Thyroid gland (tissue), 4 donors: ENCODE data around the gene WDFY2.

Experiments
- POLR2A ChIP-seq, 2 donors: fragments of 450-650 bp; IDR thresholded peaks; one replicate each; pipeline ENCODE4 v1.6.1; 2017; ENCODE audit warnings: antibody characterized with exemption in 2 of 2, mild to moderate bottlenecking in 2 of 2, moderate library complexity in 1 of 2
- TF ChIP-seq, protein P1 (sequence below), 6 experiments: fragments of 200-600 bp in 3 of 6; fragments of 450-650 bp in 3 of 6; sonication (generic) in 3 of 6; IDR thresholded peaks; one replicate each; pipeline ENCODE4 v1.5.1; 2016 to 2019; ENCODE audit warnings: antibody characterized with exemption in 6 of 6, mild to moderate bottlenecking in 2 of 6, inconsistent platforms in 1 of 6, moderate library complexity in 1 of 6

- TF ChIP-seq, protein P1, sequence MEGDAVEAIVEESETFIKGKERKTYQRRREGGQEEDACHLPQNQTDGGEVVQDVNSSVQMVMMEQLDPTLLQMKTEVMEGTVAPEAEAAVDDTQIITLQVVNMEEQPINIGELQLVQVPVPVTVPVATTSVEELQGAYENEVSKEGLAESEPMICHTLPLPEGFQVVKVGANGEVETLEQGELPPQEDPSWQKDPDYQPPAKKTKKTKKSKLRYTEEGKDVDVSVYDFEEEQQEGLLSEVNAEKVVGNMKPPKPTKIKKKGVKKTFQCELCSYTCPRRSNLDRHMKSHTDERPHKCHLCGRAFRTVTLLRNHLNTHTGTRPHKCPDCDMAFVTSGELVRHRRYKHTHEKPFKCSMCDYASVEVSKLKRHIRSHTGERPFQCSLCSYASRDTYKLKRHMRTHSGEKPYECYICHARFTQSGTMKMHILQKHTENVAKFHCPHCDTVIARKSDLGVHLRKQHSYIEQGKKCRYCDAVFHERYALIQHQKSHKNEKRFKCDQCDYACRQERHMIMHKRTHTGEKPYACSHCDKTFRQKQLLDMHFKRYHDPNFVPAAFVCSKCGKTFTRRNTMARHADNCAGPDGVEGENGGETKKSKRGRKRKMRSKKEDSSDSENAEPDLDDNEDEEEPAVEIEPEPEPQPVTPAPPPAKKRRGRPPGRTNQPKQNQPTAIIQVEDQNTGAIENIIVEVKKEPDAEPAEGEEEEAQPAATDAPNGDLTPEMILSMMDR (IDR thresholded peaks at IDR 0.05) = no peak
- no peak for TF ChIP-seq POLR2A (IDR thresholded peaks at IDR 0.05)
These were observed 174.4 kb downstream of the WDFY2 start for GRCh38 chr13:51758691-51759090.
